HG03469 (cell line): ENCODE data around the gene LRRC63.

Source experiments
- ATAC-seq: cut with Tn5 transposase; IDR thresholded peaks from one replicate; pipeline ENCODE4 v1.9.1; 2021; ENCODE audit warnings: mild to moderate bottlenecking, moderate library complexity, moderate number of reproducible peaks; ENCODE audit not compliant: unreplicated experiment

LRRC63 gene

GRCh38 chr13:46303742-46304385 lies 92.1 kb downstream of the LRRC63 start:
- no peak for ATAC-seq

- no peak for ATAC-seq
Measured at GRCh38 chr13:46304546-46304945, 92.8 kb downstream of the LRRC63 start.

- no peak for ATAC-seq
Measured at GRCh38 chr13:46307554-46307953, 95.8 kb downstream of the LRRC63 start.

- ATAC-seq, result no peak
Measured at GRCh38 chr13:46310066-46310465, 98.3 kb downstream of the LRRC63 start.

- no peak for ATAC-seq
Measured at GRCh38 chr13:46311217-46311616, 99.5 kb downstream of the LRRC63 start.

- no peak for ATAC-seq
Measured at GRCh38 chr13:46313024-46313423, 101.3 kb downstream of the LRRC63 start.

- ATAC-seq, result no peak
Measured at GRCh38 chr13:46313432-46314257, 101.9 kb downstream of the LRRC63 start.

- ATAC-seq, result no peak
Measured at GRCh38 chr13:46314587-46314986, 102.9 kb downstream of the LRRC63 start.

GRCh38 chr13:46315036-46315435 lies 103.3 kb downstream of the LRRC63 start:
- no peak for ATAC-seq

GRCh38 chr13:46315491-46316075 lies 103.9 kb downstream of the LRRC63 start:
- ATAC-seq, result no peak

GRCh38 chr13:46317120-46317519 lies 105.4 kb downstream of the LRRC63 start:
- ATAC-seq, result no peak

- no peak for ATAC-seq
Measured at GRCh38 chr13:46318986-46319385, 107.3 kb downstream of the LRRC63 start.

- no peak for ATAC-seq
Measured at GRCh38 chr13:46320406-46320805, 108.7 kb downstream of the LRRC63 start.

GRCh38 chr13:46320821-46321220 lies 109.1 kb downstream of the LRRC63 start:
- no peak for ATAC-seq

- ATAC-seq, result no peak
Measured at GRCh38 chr13:46321494-46322225, 109.9 kb downstream of the LRRC63 start.

GRCh38 chr13:46324976-46325375 lies 113.2 kb downstream of the LRRC63 start:
- no peak for ATAC-seq
